Measurements from ENCODE around the gene TADA2B.
A peak's percentile ranks its signal among the peaks of the same experiment; 100 is the strongest.

DNA sequence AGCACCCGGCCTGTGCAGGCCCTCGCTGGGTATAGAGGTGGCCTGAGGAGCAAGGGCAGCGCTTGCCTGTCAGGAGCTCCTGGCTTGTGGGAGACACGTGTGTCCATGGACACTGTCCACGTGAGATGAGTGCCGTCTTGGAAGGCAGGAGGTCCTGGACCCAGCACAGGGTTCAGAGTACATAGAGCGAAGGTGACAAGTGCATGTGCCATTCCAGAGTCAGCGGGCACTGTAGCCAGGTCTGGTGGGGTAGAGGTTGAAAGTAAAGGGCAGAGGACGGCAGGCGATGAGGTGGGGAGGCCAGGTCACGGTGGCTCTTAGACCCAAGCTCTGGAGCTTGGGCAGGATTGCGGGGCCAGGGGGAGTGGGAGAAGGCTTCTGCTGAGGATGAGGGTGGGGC is 28.4 kb upstream of the TADA2B start:
- TF ChIP-seq EGR1 (IDR thresholded peaks at IDR 0.05; ENCODE audit: low read depth in 2 of 2) (peak in 1 of 2 donors; percentile 68), ZBTB33 (IDR thresholded peaks at IDR 0.05) (peak; percentile 78), TAF1 (conservative IDR thresholded peaks at IDR 0.05) (no peak), HNF4G (IDR thresholded peaks at IDR 0.05) (peak; percentile 99), SP1 (IDR thresholded peaks at IDR 0.05) (peak; percentile 80), JUND (IDR thresholded peaks at IDR 0.05) (peak; percentile 65 to 86), YY1 (IDR thresholded peaks at IDR 0.05) (peak; percentile 73), GABPA (IDR thresholded peaks at IDR 0.05 in 1 of 2, conservative IDR thresholded peaks at IDR 0.05 in 1 of 2) (peak in 1 of 2 donors; percentile 62)
- TF ChIP-seq, protein P1, sequence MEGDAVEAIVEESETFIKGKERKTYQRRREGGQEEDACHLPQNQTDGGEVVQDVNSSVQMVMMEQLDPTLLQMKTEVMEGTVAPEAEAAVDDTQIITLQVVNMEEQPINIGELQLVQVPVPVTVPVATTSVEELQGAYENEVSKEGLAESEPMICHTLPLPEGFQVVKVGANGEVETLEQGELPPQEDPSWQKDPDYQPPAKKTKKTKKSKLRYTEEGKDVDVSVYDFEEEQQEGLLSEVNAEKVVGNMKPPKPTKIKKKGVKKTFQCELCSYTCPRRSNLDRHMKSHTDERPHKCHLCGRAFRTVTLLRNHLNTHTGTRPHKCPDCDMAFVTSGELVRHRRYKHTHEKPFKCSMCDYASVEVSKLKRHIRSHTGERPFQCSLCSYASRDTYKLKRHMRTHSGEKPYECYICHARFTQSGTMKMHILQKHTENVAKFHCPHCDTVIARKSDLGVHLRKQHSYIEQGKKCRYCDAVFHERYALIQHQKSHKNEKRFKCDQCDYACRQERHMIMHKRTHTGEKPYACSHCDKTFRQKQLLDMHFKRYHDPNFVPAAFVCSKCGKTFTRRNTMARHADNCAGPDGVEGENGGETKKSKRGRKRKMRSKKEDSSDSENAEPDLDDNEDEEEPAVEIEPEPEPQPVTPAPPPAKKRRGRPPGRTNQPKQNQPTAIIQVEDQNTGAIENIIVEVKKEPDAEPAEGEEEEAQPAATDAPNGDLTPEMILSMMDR (IDR thresholded peaks at IDR 0.05; ENCODE audit: low read depth, low read length, missing input control) = no peak
- TF ChIP-seq, protein P2, sequence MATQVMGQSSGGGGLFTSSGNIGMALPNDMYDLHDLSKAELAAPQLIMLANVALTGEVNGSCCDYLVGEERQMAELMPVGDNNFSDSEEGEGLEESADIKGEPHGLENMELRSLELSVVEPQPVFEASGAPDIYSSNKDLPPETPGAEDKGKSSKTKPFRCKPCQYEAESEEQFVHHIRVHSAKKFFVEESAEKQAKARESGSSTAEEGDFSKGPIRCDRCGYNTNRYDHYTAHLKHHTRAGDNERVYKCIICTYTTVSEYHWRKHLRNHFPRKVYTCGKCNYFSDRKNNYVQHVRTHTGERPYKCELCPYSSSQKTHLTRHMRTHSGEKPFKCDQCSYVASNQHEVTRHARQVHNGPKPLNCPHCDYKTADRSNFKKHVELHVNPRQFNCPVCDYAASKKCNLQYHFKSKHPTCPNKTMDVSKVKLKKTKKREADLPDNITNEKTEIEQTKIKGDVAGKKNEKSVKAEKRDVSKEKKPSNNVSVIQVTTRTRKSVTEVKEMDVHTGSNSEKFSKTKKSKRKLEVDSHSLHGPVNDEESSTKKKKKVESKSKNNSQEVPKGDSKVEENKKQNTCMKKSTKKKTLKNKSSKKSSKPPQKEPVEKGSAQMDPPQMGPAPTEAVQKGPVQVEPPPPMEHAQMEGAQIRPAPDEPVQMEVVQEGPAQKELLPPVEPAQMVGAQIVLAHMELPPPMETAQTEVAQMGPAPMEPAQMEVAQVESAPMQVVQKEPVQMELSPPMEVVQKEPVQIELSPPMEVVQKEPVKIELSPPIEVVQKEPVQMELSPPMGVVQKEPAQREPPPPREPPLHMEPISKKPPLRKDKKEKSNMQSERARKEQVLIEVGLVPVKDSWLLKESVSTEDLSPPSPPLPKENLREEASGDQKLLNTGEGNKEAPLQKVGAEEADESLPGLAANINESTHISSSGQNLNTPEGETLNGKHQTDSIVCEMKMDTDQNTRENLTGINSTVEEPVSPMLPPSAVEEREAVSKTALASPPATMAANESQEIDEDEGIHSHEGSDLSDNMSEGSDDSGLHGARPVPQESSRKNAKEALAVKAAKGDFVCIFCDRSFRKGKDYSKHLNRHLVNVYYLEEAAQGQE (IDR thresholded peaks at IDR 0.05) = peak; percentile 33
- TF ChIP-seq, protein P3, sequence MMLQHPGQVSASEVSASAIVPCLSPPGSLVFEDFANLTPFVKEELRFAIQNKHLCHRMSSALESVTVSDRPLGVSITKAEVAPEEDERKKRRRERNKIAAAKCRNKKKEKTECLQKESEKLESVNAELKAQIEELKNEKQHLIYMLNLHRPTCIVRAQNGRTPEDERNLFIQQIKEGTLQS (IDR thresholded peaks at IDR 0.05) = no peak
